MM.1S (cell line): ENCODE data around the gene WDR70.

Experiments used
- DNase-seq: peaks from one replicate; pipeline ENCODE4 v3.0.0-alpha.2; 2015
- H2AFZ ChIP-seq: fragments of 300-600 bp; sonication (generic); 2 replicates; pipeline ENCODE4 v1.6.0; 2016; ENCODE audit warnings: antibody characterized with exemption, low read length
- H3F3A ChIP-seq: fragments of 300-600 bp; sonication (generic); 2 replicates; pipeline ENCODE4 v1.6.1; 2016; ENCODE audit warnings: mild to moderate bottlenecking, antibody characterized with exemption, low read length, moderate library complexity, mixed read lengths; ENCODE audit not compliant: insufficient read depth
- H3K27ac ChIP-seq: fragments of 300-600 bp; sonication (generic); 2 replicates; pipeline ENCODE4 v1.5.1; 2016; ENCODE audit warnings: mild to moderate bottlenecking, low read length
- H3K27me3 ChIP-seq: fragments of 300-600 bp; sonication (generic); replicated peaks from 2 replicates; pipeline ENCODE4 v1.6.0; 2016; ENCODE audit warnings: low read length; ENCODE audit not compliant: insufficient read depth
- H3K36me3 ChIP-seq: fragments of 300-600 bp; sonication (generic); replicated peaks from 2 replicates; pipeline ENCODE4 v1.6.1; 2016; ENCODE audit warnings: mild to moderate bottlenecking, low read length, mixed read lengths; ENCODE audit not compliant: insufficient read depth
- H3K4me1 ChIP-seq: fragments of 300-600 bp; sonication (generic); 2 replicates; pipeline ENCODE4 v1.6.1; 2016; ENCODE audit warnings: low read length, mixed read lengths
- H3K4me2 ChIP-seq: fragments of 300-600 bp; sonication (generic); 2 replicates; pipeline ENCODE4 v1.6.0; 2016; ENCODE audit warnings: low read depth, low read length
- H3K4me3 ChIP-seq: fragments of 300-600 bp; sonication (generic); 2 replicates; pipeline ENCODE4 v1.5.1; 2016; ENCODE audit warnings: low read length, mixed read lengths
- H3K79me2 ChIP-seq: fragments of 300-600 bp; sonication (generic); 2 replicates; pipeline ENCODE4 v1.6.1; 2016; ENCODE audit warnings: mixed run types, low read length, mixed read lengths
- H3K9ac ChIP-seq: fragments of 300-600 bp; sonication (generic); 2 replicates; pipeline ENCODE4 v1.6.1; 2016; ENCODE audit warnings: low read length, mixed read lengths
- H3K9me2 ChIP-seq: fragments of 300-600 bp; sonication (generic); replicated peaks from 2 replicates; pipeline ENCODE4 v1.6.1; 2016; ENCODE audit warnings: mild to moderate bottlenecking, low read length, mixed read lengths; ENCODE audit not compliant: insufficient read depth
- H3K9me3 ChIP-seq: fragments of 300-600 bp; sonication (generic); replicated peaks from 2 replicates; pipeline ENCODE4 v1.6.1; 2016; ENCODE audit warnings: mild to moderate bottlenecking, low read length, mixed read lengths; ENCODE audit not compliant: insufficient read depth
- H4K20me1 ChIP-seq: fragments of 300-600 bp; sonication (generic); 2 replicates; pipeline ENCODE4 v1.6.1; 2016; ENCODE audit warnings: mild to moderate bottlenecking, low read length, moderate library complexity, mixed read lengths; ENCODE audit not compliant: insufficient read depth
- CTCF ChIP-seq: fragments of 300-600 bp; sonication (generic); IDR thresholded peaks from 2 replicates; pipeline ENCODE4 v1.5.1; 2016; ENCODE audit warnings: antibody characterized with exemption, low read length, mixed read lengths
- EZH2 ChIP-seq: fragments of 300-600 bp; sonication (generic); optimal IDR thresholded peaks from 2 replicates; pipeline ENCODE3; 2017; ENCODE audit warnings: low read depth, mild to moderate bottlenecking, antibody characterized with exemption, low read length, mixed read lengths
- EZH2phosphoT487 ChIP-seq: fragments of 300-600 bp; sonication (generic); IDR thresholded peaks from 2 replicates; pipeline ENCODE4 v1.6.1; 2018; ENCODE audit warnings: antibody characterized with exemption, low read length

Gene WDR70

GRCh38 chr5:37661227-37661920 lies 282.3 kb downstream of the WDR70 start:
- Histone ChIP-seq H3K36me3 (no peaks in the 10 kb centered on the region), H3K27me3 (no peaks in the 10 kb centered on the region), H3K4me1 (no peaks in the 10 kb centered on the region), H3K9me3 (no peaks in the 10 kb centered on the region), H3K4me3 (no peak overlapping the region), H3K9me2 (no peaks in the 10 kb centered on the region), H3K27ac (no peak overlapping the region), H4K20me1 (no peaks in the 10 kb centered on the region), H2AFZ (no peak overlapping the region), H3K4me2 (no peak overlapping the region), H3F3A (no peaks in the 10 kb centered on the region; the same call in 1 of the 2 replicates), H3K79me2 (no peaks in the 10 kb centered on the region), H3K9ac (no peak overlapping the region)
- no peak for TF ChIP-seq CTCF
- TF ChIP-seq EZH2phosphoT487: no peak
- no peak for TF ChIP-seq EZH2
- no peak for DNase-seq

- no peak overlapping the region for H3K4me3 ChIP-seq
- no peaks in the 10 kb centered on the region for H3K27me3 ChIP-seq
- no peak overlapping the region for H3K4me2 ChIP-seq
- no peaks in the 10 kb centered on the region for H3K36me3 ChIP-seq
- no peaks in the 10 kb centered on the region for H3K9me2 ChIP-seq
- no peaks in the 10 kb centered on the region for H3K4me1 ChIP-seq
- no peak for TF ChIP-seq EZH2phosphoT487
- no peak for TF ChIP-seq CTCF
- TF ChIP-seq EZH2: no peak
- no peak for DNase-seq
- no peaks in the 10 kb centered on the region; the same call in 1 of the 2 replicates for H3F3A ChIP-seq
- H4K20me1 ChIP-seq: no peaks in the 10 kb centered on the region
- no peaks in the 10 kb centered on the region for H3K79me2 ChIP-seq
- H3K9ac ChIP-seq: no peak overlapping the region
- H3K27ac ChIP-seq: no peak overlapping the region
- no peaks in the 10 kb centered on the region for H3K9me3 ChIP-seq
- no peak overlapping the region for H2AFZ ChIP-seq
These were observed 282.8 kb downstream of the WDR70 start for GRCh38 chr5:37661951-37662350.

GRCh38 chr5:37662362-37662761 lies 283.2 kb downstream of the WDR70 start:
- H3K9me2 ChIP-seq: no peaks in the 10 kb centered on the region
- no peak overlapping the region for H3K9ac ChIP-seq
- no peaks in the 10 kb centered on the region; the same call in 1 of the 2 replicates for H3F3A ChIP-seq
- H2AFZ ChIP-seq: no peak overlapping the region
- TF ChIP-seq CTCF: no peak
- no peak for TF ChIP-seq EZH2phosphoT487
- no peak for TF ChIP-seq EZH2
- H3K4me2 ChIP-seq: no peak overlapping the region
- H3K27ac ChIP-seq: no peak overlapping the region
- H3K4me3 ChIP-seq: no peak overlapping the region
- H3K27me3 ChIP-seq: no peaks in the 10 kb centered on the region
- no peaks in the 10 kb centered on the region for H3K36me3 ChIP-seq
- H4K20me1 ChIP-seq: no peaks in the 10 kb centered on the region
- H3K9me3 ChIP-seq: no peaks in the 10 kb centered on the region
- H3K79me2 ChIP-seq: no peaks in the 10 kb centered on the region
- no peak for DNase-seq
- no peaks in the 10 kb centered on the region for H3K4me1 ChIP-seq
